ENCODE results near the gene SEC16B. TPM values are rescaled to one million over a fixed set of nuclear protein-coding genes. Genes with fewer than 3 reads are reported as not detected.
A peak's percentile ranks its signal among the peaks of the same experiment; 100 is the strongest.

Gene SEC16B
- total and polyA plus RNA-seq, 2 of the 13 experiments (the other 11 are each of a cell fraction or from before 2014, with no cell fraction given) = 4.6 to 5.8 TPM

DNA sequence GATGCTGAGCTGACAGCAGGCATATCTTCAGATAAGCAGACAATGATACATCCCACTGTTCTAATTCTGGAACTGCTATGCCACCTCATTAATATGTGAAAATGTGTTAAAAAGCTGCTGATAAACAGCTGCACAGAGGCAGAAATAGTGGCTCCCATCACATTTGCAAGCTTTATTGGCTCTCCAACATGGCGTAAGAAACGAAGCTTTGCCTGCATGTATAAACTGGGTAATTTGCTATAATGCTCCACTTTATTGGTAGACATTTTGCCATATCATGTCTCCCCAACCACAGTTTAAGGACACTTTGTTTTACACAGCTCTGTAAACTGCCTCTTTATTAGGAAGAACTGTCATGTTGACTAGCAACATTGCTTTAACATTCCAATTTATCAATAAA is 49.8 kb downstream of the SEC16B start:
- Histone ChIP-seq H4K20me1 (ENCODE audit: insufficient read depth, low read length) (no peaks in the 10 kb centered on the region), H3K9me3 (ENCODE audit: low read length) (no peaks in the 10 kb centered on the region), H3K79me2 (ENCODE audit: insufficient read depth, low read length) (no peaks in the 10 kb centered on the region), H3K27me3 (ENCODE audit: control insufficient read depth in 1 of 2, insufficient read depth in 2 of 2, low read length in 2 of 2) (no peaks in the 10 kb centered on the region), H3K27ac (ENCODE audit: extremely low read length, insufficient read depth, low read length) (no peak overlapping the region), H3K4me2 (ENCODE audit: low read depth, low read length) (no peak overlapping the region), H3K9ac (ENCODE audit: insufficient read depth, low read depth, low read length) (no peak overlapping the region), H3K36me3 (replicated peaks in 1 of 2; ENCODE audit: control insufficient read depth in 1 of 2, insufficient read depth in 2 of 2, low read length in 2 of 2) (no peaks in the 10 kb centered on the region), H2AFZ (ENCODE audit: low read length) (no peak overlapping the region), H3K4me3 (replicated peaks in 1 of 3; ENCODE audit: insufficient read depth in 1 of 3, low read depth in 2 of 3, low read length in 3 of 3) (no peak overlapping the region), H3K4me1 (ENCODE audit: insufficient read depth, low read length) (peaks cover 4% of the 10 kb centered on the region)
- ChIA-PET CTCF (ENCODE audit: low intra/inter-chr PET ratio, low total read pairs) (no interaction called here), POLR2A (no interaction called here)
- WGBS (ENCODE audit: low lambda C conversion rate) = 83% methylated on average over 2 of the region's 2 CpGs
- intact Hi-C loops (cut with micrococcal nuclease; ENCODE audit: unreplicated experiment) = no loop called here
- DNase-seq (ENCODE audit: low spot score) = no peak
- ATAC-seq = no peak
- FAIRE-seq = no peak
- in situ Hi-C loops (cut with HindIII; ENCODE audit: extremely low pct_ligation_motif_present, low pct_unique_long_range_greater_than_20kb) = no loop called here
- BruUV-seq (replicated peaks) = no TSS peak
- TF ChIP-seq ZNF460 (CRISPR knock-in tag; IDR thresholded peaks at IDR 0.05; ENCODE audit: borderline replicate concordance) = no peak
- no peak for TF ChIP-seq NFATC3 (CRISPR knock-in tag; IDR thresholded peaks at IDR 0.05)

DNA sequence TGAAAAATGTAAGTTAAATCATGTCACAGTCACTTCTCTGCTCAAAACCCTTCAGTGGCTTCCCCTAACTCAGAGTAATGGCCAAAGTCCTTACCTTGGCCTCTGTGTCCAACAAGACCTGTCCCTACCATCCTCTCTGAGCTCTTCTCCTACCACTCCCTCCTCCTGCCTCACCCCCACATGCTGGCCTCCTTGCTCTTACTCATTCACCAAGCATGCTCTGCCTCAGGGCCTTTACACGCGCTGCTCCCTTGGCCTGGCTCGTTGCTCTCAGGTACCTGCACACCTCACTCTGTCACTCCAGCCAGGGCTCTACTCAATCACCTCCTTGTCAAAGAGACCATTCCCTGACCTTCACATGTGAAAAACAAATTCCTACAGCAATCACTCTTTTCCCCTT is 54.2 kb downstream of the SEC16B start:
- Histone ChIP-seq H3K4me1 (ENCODE audit: insufficient read depth, low read length) (peaks cover 17% of the 10 kb centered on the region), H3K9me3 (ENCODE audit: low read length) (no peaks in the 10 kb centered on the region), H3K4me3 (replicated peaks in 1 of 3; ENCODE audit: insufficient read depth in 1 of 3, low read depth in 2 of 3, low read length in 3 of 3) (no peak overlapping the region), H3K79me2 (ENCODE audit: insufficient read depth, low read length) (no peaks in the 10 kb centered on the region), H3K36me3 (replicated peaks in 1 of 2; ENCODE audit: control insufficient read depth in 1 of 2, insufficient read depth in 2 of 2, low read length in 2 of 2) (no peaks in the 10 kb centered on the region), H4K20me1 (ENCODE audit: insufficient read depth, low read length) (no peaks in the 10 kb centered on the region), H2AFZ (ENCODE audit: low read length) (no peak overlapping the region), H3K27ac (ENCODE audit: extremely low read length, insufficient read depth, low read length) (no peak overlapping the region), H3K4me2 (ENCODE audit: low read depth, low read length) (no peak overlapping the region), H3K9ac (ENCODE audit: insufficient read depth, low read depth, low read length) (no peak overlapping the region), H3K27me3 (ENCODE audit: control insufficient read depth in 1 of 2, insufficient read depth in 2 of 2, low read length in 2 of 2) (no peaks in the 10 kb centered on the region)
- in situ Hi-C loops (cut with HindIII; ENCODE audit: extremely low pct_ligation_motif_present, low pct_unique_long_range_greater_than_20kb) = no loop called here
- FAIRE-seq (no peak), DNase-seq (ENCODE audit: low spot score) (no peak), ATAC-seq (no peak)
- 68% methylated on average over 3 of the region's 3 CpGs for WGBS (ENCODE audit: low lambda C conversion rate)
- BruUV-seq (replicated peaks) = no TSS peak
- CTCF ChIA-PET (ENCODE audit: low intra/inter-chr PET ratio, low total read pairs) = no interaction called here
- POLR2A ChIA-PET = no interaction called here
- intact Hi-C loops (cut with micrococcal nuclease; ENCODE audit: unreplicated experiment) = no loop called here
- no peak for TF ChIP-seq HNRNPUL1 (IDR thresholded peaks at IDR 0.05; ENCODE audit: low read depth, low read length)
- TF ChIP-seq MAFK (conservative IDR thresholded peaks at IDR 0.05 in 1 of 2, IDR thresholded peaks at IDR 0.05 in 1 of 2; ENCODE audit: low read length in 2 of 2) = 0 out of 4 replicates have a peak, but pooled peaks of 1 of the 2 experiments have one; percentile 1
- TF ChIP-seq FOXA3 (CRISPR knock-in tag; IDR thresholded peaks at IDR 0.05) = no peak

Measured in HepG2 (cell line).